AG09309 (cell line): ENCODE data around the gene NEUROD2.

Experiments used
- DNase-seq: peaks from one replicate; pipeline ENCODE4 v3.0.0-alpha.2; 2010; ENCODE audit warnings: low read depth
- H3K4me3 ChIP-seq: 2 replicates; pipeline ENCODE4 v1.5.1; 2011; ENCODE audit warnings: mild to moderate bottlenecking, low read depth, low read length, moderate library complexity; ENCODE audit not compliant: control insufficient read depth
- CTCF ChIP-seq: IDR thresholded peaks from 2 replicates; pipeline ENCODE4 v1.5.1; 2011; ENCODE audit warnings: mild to moderate bottlenecking, low read depth, low read length, inconsistent platforms; ENCODE audit not compliant: insufficient read depth, control insufficient read depth; ENCODE audit errors: missing control alignments

NEUROD2 gene

GRCh38 chr17:39602533-39603303, 5.0 kb downstream of the NEUROD2 start:
- no peak for TF ChIP-seq CTCF
- no peak overlapping the region for H3K4me3 ChIP-seq
- DNase-seq = no peak

- no peak for DNase-seq
- no peak overlapping the region for H3K4me3 ChIP-seq
- no peak for TF ChIP-seq CTCF
These were observed 5.8 kb downstream of the NEUROD2 start for GRCh38 chr17:39601758-39602532.

GRCh38 chr17:39600997-39601597, 6.6 kb downstream of the NEUROD2 start:
- no peak overlapping the region for H3K4me3 ChIP-seq
- no peak for TF ChIP-seq CTCF
- no peak for DNase-seq

- no peak overlapping the region for H3K4me3 ChIP-seq
- TF ChIP-seq CTCF = no peak
- no peak for DNase-seq
These were observed 7.3 kb downstream of the NEUROD2 start for GRCh38 chr17:39600288-39600996.

- no peak overlapping the region for H3K4me3 ChIP-seq
- no peak for TF ChIP-seq CTCF
- DNase-seq = no peak
These were observed 8.0 kb downstream of the NEUROD2 start for GRCh38 chr17:39599665-39600231.

GRCh38 chr17:39599004-39599664, 8.6 kb downstream of the NEUROD2 start:
- no peak for TF ChIP-seq CTCF
- no peak overlapping the region for H3K4me3 ChIP-seq
- no peak for DNase-seq
